ENCODE data around the gene CCHCR1.

DNA sequence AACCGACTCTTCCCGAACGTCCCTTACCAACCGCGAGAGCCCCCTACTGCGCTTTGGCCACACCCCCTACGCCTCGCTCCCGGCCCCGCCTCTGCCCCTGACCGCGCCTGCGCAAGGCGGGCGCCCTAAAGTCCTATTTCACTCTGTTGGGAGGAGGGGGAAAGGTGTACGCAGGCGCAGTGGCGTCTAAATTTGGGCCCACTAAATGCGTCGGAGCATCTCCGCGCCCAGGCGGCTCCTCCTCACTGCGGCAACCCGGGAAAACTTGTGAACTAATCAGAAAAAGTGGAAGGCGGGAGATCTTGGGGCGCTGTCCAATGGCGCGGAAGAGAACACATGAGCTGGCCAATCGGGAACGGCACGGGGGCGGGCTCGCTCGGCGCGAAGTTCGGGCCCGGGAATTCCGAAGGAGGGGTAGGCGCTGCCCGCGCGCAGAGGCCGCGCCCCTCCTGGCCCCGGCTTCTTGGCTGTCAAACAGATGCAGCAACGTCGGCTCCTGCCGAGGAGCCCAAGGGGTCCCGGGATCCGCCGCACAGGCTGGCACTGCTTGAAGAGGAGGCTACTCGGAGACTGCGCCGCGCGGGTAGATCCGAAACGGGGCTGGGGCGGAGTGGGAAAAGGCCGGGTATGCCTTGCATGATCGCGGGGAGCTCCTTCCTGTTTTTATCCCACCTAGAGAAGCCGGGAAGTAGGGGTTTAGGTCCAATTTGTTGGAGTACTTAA is 699 bp upstream of the CCHCR1 start, which contains the start of gene TCF19:
- no peak for TF ChIP-seq EZH2 (IDR thresholded peaks at IDR 0.05; ENCODE audit: low read length)
- TF ChIP-seq, protein P1, sequence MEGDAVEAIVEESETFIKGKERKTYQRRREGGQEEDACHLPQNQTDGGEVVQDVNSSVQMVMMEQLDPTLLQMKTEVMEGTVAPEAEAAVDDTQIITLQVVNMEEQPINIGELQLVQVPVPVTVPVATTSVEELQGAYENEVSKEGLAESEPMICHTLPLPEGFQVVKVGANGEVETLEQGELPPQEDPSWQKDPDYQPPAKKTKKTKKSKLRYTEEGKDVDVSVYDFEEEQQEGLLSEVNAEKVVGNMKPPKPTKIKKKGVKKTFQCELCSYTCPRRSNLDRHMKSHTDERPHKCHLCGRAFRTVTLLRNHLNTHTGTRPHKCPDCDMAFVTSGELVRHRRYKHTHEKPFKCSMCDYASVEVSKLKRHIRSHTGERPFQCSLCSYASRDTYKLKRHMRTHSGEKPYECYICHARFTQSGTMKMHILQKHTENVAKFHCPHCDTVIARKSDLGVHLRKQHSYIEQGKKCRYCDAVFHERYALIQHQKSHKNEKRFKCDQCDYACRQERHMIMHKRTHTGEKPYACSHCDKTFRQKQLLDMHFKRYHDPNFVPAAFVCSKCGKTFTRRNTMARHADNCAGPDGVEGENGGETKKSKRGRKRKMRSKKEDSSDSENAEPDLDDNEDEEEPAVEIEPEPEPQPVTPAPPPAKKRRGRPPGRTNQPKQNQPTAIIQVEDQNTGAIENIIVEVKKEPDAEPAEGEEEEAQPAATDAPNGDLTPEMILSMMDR (optimal IDR thresholded peaks at IDR 0.05 in 1 of 3, IDR thresholded peaks at IDR 0.05 in 1 of 3, conservative IDR thresholded peaks at IDR 0.05 in 1 of 3; ENCODE audit: extremely low read depth in 1 of 3, insufficient read depth in 2 of 3, low read length in 3 of 3) = no peak

Data from keratinocyte (primary cell).